ENCODE results near the gene FKBP10. TPM values are rescaled to one million over a fixed set of nuclear protein-coding genes. Genes with fewer than 3 reads are reported as not detected.
A peak's percentile ranks its signal among the peaks of the same experiment; 100 is the strongest.

FKBP10 gene
- polyA plus RNA-seq, 1 of the 3 experiments (the other 2 are of a cell fraction): 360 TPM

GRCh38 chr17:41782142-41782541, 30.7 kb upstream of the FKBP10 start:
- POLR2A ChIA-PET: no interaction called here
- no peak overlapping the region for H3K4me2 ChIP-seq
- 95% methylated on average over 4 of the region's 4 CpGs for WGBS (ENCODE audit: low lambda C conversion rate)
- no peaks in the 10 kb centered on the region for H3K9me2 ChIP-seq
- no peak overlapping the region for H2AFZ ChIP-seq (ENCODE audit: low read depth)
- H3K9ac ChIP-seq: no peak overlapping the region
- no peak overlapping the region for H3K4me3 ChIP-seq (ENCODE audit: low read depth in 2 of 2, low read length in 1 of 2)
- H3K79me2 ChIP-seq (ENCODE audit: insufficient read depth): no peaks in the 10 kb centered on the region
- no peaks in the 10 kb centered on the region for H3K9me3 ChIP-seq
- CTCF ChIA-PET: no interaction called here
- TF ChIP-seq REST (IDR thresholded peaks at IDR 0.05; ENCODE audit: low read depth, low read length) (no peak), TAF1 (IDR thresholded peaks at IDR 0.05; ENCODE audit: borderline replicate concordance, low read depth, low read length) (no peak)
- DNase-seq: no peak
- peaks cover 13% of the 10 kb centered on the region for H3F3A ChIP-seq (replicated peaks; ENCODE audit: insufficient read depth)
- H3K27ac ChIP-seq (ENCODE audit: low read depth in 2 of 2, low read length in 1 of 2): no peak overlapping the region
- no peaks in the 10 kb centered on the region for H3K27me3 ChIP-seq (ENCODE audit: insufficient read depth)
- no peaks in the 10 kb centered on the region for H3K36me3 ChIP-seq (replicated peaks in 1 of 2; ENCODE audit: control insufficient read depth in 1 of 2, insufficient read depth in 2 of 2, low read length in 1 of 2)
- peaks cover 3% of the 10 kb centered on the region; the same call in 1 of the 2 replicates for H4K20me1 ChIP-seq (ENCODE audit: insufficient read depth)
- peaks cover 19 to 41% of the 10 kb centered on the region in 2 experiments for H3K4me1 ChIP-seq (ENCODE audit: control insufficient read depth in 1 of 2, insufficient read depth in 2 of 2, low read depth in 1 of 2, low read length in 1 of 2)

- Histone ChIP-seq H3F3A (replicated peaks; ENCODE audit: insufficient read depth) (peaks cover 4% of the 10 kb centered on the region), H3K4me2 (peak overlapping the region; percentile 88; the same call in 1 of the 2 replicates), H3K27me3 (ENCODE audit: insufficient read depth) (no peaks in the 10 kb centered on the region), H3K27ac (ENCODE audit: low read depth in 2 of 2, low read length in 1 of 2) (no peak overlapping the region), H3K9ac (no peak overlapping the region), H3K79me2 (ENCODE audit: insufficient read depth) (no peaks in the 10 kb centered on the region), H2AFZ (ENCODE audit: low read depth) (no peak overlapping the region), H3K4me3 (ENCODE audit: low read depth in 2 of 2, low read length in 1 of 2) (no peak overlapping the region; a peak in 1 of 4 replicates), H3K4me1 (ENCODE audit: control insufficient read depth in 1 of 2, insufficient read depth in 2 of 2, low read depth in 1 of 2, low read length in 1 of 2) (peaks cover 10 to 32% of the 10 kb centered on the region in 2 experiments; a peak in 2 of 4 replicates), H4K20me1 (ENCODE audit: insufficient read depth) (no peaks in the 10 kb centered on the region), H3K9me3 (no peaks in the 10 kb centered on the region), H3K36me3 (replicated peaks in 1 of 2; ENCODE audit: control insufficient read depth in 1 of 2, insufficient read depth in 2 of 2, low read length in 1 of 2) (no peaks in the 10 kb centered on the region), H3K9me2 (no peaks in the 10 kb centered on the region)
- TF ChIP-seq RCOR1 (IDR thresholded peaks at IDR 0.05; ENCODE audit: low read length) (0 out of 2 replicates have a peak, but pooled peaks have one; percentile 28), JUND (IDR thresholded peaks at IDR 0.05) (no peak), RXRA (IDR thresholded peaks at IDR 0.05; ENCODE audit: borderline replicate concordance, low read depth) (no peak), CHD2 (IDR thresholded peaks at IDR 0.05; ENCODE audit: low read length, partially characterized antibody) (peak; percentile 29), GATA2 (CRISPR knock-in tag; IDR thresholded peaks at IDR 0.05) (peak; percentile 62), REST (IDR thresholded peaks at IDR 0.05; ENCODE audit: low read depth, low read length) (no peak), MEF2A (IDR thresholded peaks at IDR 0.05; ENCODE audit: borderline replicate concordance, low read depth) (no peak), FOXJ3 (CRISPR knock-in tag; IDR thresholded peaks at IDR 0.05) (no peak)
- DNase-seq: peak; percentile 50
- WGBS (ENCODE audit: low lambda C conversion rate): 57% methylated on average over 6 of the region's 6 CpGs
- POLR2A ChIA-PET: no interaction called here
- CTCF ChIA-PET: interaction anchor here (4.4 kb wide), 1 partner anchor 17 kb away, joined by 45 read pairs; no protein-coding TSS in a partner anchor
These were observed 28.5 kb upstream of the FKBP10 start for GRCh38 chr17:41784207-41784744.
